ENCODE results near the gene CASP9.
"Not testable (repeated sequence)": the region's sequence is repeated elsewhere in the genome, so short reads cannot be mapped to it uniquely, and the experiment has no call there.

Gene CASP9

DNA sequence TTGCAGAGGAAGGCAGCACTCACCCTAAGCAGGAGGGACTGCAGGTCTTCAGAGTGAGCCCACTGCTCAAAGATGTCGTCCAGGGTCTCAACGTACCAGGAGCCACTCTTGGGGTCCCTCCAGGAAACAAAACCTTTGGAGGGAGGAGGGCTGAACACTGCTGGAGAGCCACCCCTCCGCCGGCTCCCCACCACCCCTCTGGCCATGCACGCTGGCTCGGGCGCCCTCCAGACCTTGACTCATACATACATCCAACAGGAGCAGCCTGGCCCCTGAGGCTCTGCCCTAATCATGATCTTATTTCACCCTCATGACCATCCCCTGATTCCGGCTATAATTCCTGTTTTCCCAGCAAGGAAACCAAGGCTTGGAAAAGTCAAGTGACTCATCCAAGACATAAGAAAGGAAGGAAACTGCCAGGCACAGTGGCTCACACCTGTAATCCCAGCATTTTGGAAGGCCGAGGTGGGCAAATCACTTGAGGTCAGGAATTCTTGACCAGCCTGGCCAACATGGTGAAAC is 30.1 kb downstream of the CASP9 start:
- FAIRE-seq = no peak

GRCh38 chr1:15492596-15492995 is 31.4 kb downstream of the CASP9 start:
- FAIRE-seq = no peak

DNA sequence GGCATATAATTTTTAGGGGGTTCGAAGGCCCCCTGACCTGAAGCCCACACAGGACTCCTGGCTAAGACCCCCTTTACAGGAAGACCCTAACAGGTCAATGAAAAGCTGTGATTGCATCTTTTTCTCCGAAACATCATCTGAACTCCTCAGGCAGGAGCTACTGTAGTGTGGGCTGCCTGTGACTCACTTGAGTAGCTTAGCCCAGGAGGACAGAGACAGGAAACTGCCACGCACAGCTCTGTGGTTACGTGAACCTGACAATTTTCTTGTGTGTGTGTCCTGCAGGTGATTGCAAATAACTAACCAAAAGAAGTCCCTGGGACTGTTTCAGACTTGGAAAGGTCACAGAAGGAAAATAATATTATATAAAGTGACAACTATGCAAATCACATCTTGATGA is 33.0 kb downstream of the CASP9 start:
- FAIRE-seq = not testable (repeated sequence)

DNA sequence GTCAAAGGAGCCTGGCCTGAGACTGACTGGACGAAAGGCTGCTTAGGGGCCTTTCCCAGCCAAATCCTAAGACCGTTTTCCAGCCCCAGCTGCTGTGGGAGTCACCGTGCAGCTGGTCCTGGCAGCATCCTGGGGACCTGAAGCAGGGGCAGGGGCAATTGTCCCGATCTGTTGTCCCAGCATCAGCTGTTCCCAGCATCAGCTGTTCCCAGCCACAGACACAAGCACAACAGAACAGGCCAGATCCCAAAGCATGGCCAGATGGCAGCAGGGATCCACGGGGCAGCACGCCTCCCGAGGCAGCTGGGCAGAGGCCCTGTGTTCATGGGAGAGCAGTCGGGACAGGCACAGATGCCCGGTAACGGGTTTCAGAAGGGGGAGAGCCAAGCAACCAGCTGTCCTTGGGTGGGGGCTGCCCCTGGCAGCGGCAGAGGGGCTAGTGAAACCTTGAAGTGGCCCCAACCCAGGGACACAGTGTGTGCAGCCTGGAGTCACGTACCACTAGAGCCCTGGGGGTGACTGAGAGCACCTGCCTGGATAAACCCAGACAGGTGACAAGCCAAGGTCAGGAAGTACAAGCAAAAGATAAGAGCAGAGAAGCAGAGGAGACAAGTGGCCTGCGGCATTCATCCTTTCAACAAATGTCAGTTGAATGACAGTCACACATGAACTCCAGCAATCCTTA is 34.8 kb downstream of the CASP9 start:
- no peak for FAIRE-seq

- no peak for FAIRE-seq
Observed at GRCh38 chr1:15488371-15488770, 35.6 kb downstream of the CASP9 start.

DNA sequence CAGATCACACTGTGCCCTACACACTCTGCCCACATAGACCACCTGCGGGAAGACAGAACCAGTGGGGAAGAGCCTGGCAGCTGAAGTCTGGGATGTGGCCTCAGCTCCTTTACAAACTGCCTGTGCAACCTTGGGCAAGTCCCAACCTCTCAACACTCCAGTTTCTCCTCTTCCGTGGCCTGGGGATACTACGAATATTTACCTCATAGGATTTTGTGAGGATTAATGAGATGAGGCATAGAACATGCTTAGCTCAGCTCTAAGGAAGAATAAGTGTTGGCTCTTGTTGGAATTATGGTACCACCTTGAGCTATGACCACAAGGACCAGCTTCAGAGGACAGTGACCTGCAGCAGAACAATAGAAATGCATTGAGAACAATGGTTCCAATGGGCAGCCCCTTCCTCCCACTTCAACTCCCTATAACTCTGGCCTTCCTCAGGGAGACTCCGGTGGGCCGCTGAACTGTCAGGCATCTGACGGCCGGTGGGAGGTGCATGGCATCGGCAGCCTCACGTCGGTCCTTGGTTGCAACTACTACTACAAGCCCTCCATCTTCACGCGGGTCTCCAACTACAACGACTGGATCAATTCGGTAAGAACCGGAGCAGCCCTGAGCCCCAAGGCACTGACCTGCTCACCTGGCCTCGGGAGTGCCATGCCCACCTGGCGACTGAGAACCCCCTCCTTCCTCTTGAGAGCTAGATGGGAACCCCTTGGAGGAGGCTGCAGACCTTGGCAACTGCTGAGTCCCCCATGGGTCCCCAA is 37.0 kb downstream of the CASP9 start:
- not testable (repeated sequence) for FAIRE-seq

- no peak for FAIRE-seq
Observed at GRCh38 chr1:15485636-15486035, 38.4 kb downstream of the CASP9 start.

DNA sequence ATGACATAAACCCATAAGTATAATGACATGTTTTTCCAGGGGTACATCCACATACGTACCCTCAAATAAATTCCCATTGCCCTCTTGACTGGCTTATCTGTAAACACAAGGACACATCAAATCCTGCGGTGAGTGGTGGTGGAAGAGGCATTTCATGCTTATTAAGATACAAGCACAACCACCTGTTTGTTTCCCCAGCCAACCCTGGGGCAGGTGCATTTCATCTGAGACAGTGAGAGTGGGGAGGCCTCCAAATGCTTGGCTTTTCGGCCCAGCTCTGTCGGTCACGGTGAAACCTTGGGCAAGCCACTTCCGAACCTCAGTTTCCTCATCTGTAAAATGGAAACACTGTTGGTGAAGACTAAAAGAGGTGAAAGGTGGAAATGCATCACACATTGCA is 39.6 kb downstream of the CASP9 start:
- not testable (repeated sequence) for FAIRE-seq

- no peak for FAIRE-seq
Observed at GRCh38 chr1:15483971-15484370, 40.0 kb downstream of the CASP9 start.

GRCh38 chr1:15482983-15483543 is 41.0 kb downstream of the CASP9 start:
- FAIRE-seq = not testable (repeated sequence)

DNA sequence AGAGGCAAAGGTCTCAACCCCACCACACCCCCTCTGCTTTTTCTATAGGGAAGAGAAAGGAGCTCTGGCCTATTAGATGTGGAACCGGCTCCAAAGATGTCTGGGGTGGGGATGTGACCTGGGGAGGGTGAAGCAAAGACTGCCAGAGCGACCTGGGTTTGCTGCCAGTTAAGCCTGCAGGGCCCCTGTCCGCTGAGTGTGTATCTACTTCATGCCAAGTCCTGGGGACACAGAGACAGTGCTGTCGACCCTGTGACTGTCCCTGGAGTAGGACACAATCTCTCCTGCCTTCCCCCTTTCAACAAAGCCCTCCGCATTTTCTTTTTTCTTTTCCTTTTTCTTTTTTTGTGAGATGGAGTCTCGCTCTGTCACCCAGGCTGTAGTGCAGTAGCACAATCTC is 41.6 kb downstream of the CASP9 start:
- not testable (repeated sequence) for FAIRE-seq

DNA sequence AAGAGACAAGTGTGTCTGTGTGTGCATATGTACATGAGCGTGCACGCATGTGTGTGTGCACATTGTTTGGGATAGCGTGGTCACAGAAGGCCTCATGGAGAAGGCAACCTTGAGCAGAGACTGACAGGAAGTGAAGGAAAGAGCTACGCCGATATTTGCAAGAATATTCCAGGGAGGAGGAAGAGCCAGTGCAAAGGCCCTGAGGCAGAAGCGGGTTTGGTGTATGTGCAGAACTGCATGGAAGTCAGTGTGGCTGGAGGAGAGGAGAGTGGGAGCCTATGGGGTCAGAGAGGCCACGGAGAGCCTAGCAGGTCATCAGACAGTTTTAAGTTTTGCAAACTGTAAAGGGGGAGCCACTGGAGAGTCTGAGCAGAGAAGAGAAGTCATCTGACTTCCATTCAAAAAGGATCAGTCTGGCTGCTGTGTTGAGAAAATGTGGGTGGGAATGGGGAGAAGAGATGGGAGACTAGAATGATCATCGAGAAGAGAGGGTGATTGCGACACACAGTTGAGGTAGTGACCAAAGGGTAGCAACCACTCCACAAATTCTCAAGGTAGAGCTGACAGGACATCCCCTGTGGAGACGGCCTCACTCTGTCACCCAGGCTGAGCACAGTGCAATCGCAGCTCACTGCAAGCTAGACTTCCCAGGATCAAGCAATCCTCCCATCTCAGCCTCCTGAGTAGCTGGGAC is 44.2 kb downstream of the CASP9 start:
- FAIRE-seq = no peak

- no peak for FAIRE-seq
Observed at GRCh38 chr1:15477646-15478212, 46.3 kb downstream of the CASP9 start.

- no peak for FAIRE-seq
Observed at GRCh38 chr1:15476927-15477326, 47.1 kb downstream of the CASP9 start.

- no peak for FAIRE-seq
Observed at GRCh38 chr1:15475752-15476314, 48.2 kb downstream of the CASP9 start, which contains the start of gene CELA2B. TSS of gene CELA2B (plus strand) at chr1:15476104. CDS start at chr1:15476126, 22 bp downstream.

DNA sequence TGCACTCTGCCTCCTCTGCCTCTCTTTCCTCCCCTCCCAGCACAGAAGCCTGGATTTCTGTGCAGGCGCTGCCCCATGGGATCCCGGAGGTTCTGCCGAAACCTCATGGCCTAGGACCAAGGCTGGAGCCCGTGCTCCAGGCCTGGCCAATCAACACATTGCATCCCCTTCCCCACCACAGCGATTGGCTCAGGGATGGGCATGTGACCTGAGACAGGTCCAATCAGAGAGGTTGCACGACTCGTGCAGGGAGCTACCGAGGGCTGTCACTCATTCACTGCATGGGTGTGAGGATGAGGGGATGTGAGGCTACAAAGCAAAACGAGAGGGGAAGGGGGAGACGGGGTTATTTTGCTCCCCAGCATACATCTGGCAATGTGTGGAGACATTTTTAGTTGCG is 51.4 kb downstream of the CASP9 start:
- no peak for FAIRE-seq

DNA sequence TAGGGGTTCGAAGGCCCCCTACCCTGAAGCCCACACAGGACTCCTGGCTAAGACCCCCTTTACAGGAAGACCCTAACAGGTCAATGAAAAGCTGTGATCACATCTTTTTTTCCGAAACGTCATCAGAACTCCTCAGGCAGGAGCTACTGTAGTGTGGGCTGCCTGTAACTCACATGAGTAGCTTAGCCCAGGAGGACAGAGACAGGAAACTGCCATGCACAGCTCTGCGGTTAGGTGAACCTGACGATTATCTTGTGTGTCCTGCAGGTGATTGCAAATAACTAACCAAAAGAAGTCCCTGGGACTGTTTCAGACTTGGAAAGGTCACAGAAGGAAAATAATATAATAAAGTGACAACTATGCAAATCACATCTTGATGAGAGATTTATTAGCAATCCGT is 52.3 kb downstream of the CASP9 start:
- FAIRE-seq = not testable (repeated sequence)

GRCh38 chr1:15471067-15471466 is 52.9 kb downstream of the CASP9 start:
- FAIRE-seq = not testable (repeated sequence)

DNA sequence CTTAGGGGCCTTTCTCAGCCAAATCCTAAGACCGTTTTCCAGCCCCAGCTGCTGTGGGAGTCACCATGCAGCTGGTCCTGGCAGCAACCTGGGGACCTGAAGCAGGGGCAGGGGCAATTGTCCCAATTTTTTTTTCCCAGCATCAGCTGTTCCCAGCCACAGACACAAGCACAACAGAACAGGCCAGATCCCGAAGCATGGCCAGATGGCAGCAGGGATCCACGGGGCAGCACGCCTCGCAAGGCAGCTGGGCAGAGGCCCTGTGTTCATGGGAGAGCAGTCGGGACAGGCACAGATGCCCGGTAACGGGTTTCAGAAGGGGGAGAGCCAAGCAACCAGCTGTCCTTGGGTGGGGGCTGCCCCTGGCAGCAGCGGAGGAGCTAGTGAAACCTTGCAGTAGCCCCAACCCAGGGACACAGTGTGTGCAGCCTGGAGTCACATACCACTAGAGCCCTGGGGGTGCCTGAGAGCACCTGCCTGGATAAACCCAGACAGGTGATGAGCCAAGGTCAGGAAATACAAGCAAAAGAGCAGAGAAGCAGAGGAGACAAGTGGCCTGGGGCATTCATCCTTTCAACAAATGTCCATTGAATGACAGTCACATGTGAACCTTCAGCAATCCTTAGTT is 54.1 kb downstream of the CASP9 start:
- not testable (repeated sequence) for FAIRE-seq

DNA sequence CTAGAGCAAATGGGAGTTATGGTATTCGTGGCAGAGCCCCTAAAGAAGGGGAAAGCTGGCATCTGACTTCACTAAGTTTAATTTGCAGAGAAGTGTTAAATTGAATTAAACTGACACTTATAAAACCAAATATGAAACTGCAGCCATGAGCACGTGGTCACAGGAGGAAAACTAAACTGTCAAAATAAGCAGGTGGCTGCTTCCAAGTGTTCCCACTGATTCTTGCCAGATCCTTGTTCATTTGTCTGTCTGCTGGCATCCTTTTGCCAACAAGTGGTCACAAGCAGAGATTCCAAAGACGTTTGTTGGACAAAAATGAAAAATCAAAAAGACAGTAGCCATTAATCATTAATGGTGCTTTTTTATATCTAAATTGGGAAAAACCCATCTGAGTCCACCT is 54.7 kb downstream of the CASP9 start:
- no peak for FAIRE-seq

GRCh38 chr1:15468145-15468544 is 55.9 kb downstream of the CASP9 start:
- FAIRE-seq = no peak
